SKM-1 (cell line): ENCODE results near the gene MOB3B.

Source experiments
- DNase-seq: peaks from one replicate; lab custom pipeline; 2025; ENCODE audit not compliant: unreplicated experiment; lab: John Stamatoyannopoulos, UW

Gene MOB3B

DNA sequence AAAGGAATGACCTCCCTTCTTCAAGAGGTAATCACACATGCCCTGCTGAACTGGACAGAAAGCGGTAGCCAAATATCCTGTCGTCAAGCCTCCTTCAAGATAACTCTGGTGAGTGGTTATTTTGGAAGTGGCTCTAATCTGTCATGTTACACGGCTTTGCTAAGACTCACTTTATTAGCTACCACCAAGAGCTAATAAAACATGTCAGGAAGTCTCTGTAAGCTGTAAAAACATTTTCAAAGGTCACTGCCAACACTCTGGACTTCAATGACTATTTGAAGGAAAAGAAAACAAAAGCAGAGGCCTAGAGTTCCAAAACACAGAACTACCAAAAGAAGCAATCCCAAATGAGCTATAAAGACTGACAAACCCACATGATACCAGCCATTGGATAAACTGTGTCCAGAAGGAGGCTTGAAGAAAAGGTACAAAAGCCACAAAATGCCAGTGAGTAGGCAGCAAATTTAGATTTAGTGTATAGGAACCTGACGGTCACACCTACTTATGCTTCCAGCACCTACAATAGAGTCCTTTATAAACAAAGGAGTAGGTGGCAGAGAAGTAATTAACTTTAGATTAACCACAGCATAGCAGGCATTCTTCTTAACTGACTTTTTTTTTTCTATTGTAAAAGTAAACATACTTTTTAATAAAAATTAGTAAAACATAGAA lies 135.3 kb downstream of the MOB3B start:
- no peak for DNase-seq

DNA sequence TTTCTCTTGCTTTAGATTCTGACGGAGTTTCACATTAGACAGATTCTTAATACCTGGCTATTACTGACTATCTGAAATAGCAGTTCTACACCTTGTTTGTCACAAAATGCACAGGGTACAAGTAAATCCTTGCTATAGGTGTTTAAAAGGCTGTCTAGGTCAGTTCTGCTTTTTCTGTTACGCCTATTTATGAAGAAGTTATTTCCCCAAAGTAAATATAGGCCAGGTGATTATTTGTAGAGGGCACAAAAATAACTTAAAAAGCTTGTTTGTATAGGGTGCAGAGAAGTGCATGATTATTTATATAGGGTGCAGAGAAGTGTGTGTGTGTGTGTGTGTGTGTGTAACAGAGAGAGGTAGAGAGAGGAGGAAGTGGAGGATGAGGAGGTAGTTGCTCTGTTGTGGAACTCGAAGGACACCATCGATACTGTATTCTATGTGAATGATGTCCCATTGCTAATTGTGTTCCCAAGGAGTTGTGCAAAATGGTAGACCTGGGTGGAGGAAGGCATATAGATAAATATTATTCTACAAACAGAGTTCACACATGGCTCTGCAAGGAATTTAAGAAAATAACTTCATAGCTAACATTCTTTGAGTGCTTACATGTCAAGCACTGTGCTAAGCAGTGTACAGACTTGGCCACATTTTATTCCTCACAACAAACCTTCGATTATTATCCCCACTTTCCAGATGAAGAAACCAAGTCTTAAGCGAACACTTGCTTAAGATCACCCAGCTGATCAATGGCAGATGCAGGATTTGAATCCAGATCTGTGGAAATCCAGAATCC lies 136.4 kb downstream of the MOB3B start:
- no peak for DNase-seq

DNA sequence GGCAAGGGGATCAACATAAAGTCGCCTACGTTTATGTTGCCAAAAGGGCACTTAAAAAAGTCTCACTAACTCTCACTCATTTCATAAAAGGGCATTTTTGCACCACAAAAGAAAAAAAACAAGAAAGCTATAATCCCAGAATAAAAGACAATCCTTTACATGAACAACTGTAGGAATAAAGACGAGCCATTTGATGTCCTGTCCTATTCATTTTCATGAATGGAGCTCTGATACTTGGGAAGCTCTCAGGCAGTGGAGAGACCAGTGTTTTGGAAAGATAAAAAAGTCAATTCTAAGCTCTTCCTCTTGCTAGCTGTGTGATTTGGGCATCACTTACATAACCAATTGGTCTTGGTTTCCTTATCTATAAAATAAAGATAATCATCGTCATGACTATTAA lies 137.2 kb downstream of the MOB3B start:
- DNase-seq = no peak

DNA sequence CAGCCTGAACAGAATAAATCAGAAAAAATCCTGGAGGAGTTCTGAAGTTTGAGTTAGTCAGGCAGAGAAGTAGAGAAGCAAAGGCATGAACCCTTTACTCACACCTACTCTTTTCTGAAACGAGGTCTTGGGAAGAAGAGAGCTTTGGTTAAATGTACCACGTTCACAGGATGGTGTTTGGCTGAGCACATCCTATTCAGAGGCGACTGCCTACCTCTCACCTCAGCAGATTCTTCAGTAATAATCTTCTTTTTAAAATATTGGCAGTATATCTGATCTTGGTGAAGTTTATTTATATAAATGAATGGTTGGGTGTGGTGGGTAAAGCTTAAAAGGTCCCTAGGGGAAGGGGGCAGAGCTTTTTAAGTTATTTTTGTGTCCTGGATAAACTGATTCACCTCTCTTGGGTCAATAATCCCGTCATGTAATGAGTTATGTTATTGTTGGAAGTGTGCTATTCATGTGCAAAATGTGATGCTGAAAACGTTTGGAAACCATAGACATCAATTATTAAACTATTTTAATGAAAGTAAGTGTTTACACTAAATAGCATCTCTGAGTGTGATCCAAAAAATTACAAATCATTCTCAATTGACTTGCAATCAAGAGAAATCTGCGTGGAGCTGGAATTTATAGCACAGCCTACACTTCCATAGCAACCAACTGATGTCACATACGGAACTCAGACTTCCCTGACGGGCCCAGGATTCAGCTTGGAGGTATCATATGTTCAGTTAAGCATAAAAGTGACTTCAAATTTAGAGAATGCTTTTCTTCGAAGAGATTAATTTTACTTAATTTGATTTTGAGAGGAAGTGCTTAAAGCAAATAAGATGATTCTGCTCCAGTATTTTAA lies 138.3 kb downstream of the MOB3B start:
- no peak for DNase-seq

DNA sequence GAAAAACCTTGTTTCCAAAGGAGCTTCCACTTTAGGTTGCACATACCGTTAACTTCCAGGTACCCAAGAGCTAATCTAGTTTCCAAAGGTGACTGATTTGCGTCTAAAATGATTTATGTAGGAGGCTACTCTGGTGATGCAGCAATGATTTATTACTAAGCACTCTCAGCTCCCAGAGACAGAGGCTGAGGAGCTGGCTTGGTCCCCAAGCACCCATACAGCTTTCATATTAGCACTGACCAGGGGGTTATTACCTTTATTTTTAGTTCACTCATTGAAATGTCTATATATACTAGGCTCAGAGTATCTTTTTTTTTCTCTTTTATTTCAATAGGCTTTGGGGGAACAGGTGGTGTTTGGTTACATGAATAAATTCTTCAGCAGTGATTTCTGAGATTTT lies 141.5 kb downstream of the MOB3B start:
- no peak for DNase-seq

DNA sequence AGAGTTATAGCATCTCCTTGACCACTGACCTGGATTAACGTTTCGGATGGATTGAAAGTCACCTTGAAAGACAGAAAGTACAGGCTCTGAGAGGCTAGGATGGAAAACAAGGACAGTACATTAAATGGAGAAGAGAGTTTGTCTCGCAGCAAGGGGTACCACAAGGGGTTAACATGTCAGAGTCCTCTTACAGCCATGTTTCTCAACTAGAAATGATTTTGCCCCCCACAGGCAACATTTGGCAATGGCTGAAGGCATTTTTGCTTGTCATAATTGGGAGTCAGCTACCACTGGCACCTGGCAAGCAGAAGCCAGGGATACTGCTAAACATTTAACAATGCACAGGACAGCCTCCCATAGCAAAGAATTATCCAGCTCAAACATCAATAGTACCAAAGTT lies 141.9 kb downstream of the MOB3B start:
- DNase-seq = no peak

DNA sequence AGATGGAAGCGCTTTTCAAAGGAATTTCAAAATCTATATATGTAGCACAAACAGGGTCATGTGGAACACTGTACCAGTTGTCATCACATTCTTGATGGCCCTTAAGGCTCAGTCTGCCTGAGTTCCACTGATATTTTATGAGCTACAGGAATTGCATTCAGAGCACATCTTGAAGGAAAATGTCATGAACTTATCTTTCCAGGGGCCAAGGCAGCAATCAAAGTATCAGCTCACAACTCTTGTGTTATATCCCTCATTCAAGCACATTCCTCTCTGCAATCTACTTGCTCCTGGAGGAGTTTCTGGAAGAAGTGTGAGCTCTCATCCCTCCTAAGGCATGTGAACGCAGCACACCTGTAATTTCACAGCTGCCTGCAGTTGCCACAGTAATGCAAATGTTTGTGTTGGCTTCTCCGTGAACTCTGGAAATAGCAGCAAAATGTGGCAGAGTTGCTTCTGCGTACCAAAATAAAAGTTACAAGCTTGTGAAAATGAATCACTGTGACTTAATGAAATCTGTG lies 143.0 kb downstream of the MOB3B start:
- no peak for DNase-seq

DNA sequence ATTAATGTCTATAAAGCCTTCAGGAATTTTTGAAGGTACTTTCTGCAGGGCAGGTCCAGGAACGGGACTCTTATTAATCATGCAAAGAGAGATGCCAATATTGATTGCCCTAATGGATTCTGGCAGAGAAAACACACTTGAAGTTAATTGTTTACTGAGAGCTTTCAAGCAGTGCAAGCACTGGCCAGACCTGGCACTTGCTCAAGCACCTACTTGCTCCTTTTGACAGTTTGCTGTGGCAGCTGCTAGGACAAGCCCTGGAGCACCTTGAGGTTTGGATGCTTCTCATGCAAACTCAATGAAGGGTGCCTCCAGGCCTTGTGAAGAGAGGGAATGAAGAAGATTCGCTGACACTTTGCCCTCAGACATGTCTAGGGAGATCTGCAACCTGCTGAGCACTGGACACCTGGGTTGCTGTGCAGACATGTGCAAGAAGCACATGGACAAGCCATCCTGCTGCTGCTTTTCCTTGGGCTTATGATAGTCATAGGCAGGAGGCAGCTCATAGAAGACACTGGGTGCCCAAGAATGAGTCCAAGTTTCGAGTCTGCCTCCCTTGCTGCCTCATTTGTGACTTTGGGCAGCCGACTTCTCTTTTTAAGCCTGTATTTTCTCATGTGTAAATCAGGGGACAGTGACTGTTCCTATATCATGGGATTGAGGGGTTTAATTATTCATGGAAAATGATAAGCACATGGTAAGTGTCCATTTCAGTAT lies 143.8 kb downstream of the MOB3B start:
- no peak for DNase-seq

DNA sequence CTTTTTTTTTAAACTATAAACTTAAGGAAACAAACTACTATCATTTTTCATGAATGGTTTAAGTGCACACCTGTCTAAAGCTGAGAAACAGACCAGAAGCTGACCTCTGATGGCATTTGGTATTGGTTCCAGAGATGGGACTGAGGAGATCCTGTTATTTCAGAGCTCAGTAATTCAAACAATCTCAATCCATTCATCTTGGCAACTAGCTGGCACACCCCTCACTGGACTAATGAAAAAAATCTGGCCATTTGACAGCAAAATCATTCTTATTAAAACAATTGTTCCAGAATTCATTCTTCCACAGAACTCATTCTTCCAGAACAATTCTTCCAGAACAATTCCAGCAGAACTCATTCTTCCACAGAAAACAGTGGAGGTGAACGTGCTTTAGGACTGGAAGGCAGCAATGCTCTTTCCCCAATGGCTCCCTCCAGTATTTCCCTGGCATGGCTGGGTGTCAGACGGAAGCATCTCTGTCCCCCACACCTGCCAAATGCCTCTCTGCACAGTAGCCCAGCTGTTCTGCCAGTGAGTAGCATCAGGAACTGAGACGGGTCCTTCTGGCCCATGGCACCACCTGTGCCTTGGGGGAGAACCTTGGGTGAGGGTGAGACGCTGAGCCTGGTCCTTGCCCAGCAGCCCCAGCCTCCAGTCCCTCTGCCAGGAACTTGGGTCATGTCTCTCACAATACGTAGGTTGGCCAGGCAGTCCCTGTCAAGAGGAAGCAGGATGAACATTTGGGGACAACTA lies 145.2 kb downstream of the MOB3B start:
- DNase-seq = no peak

DNA sequence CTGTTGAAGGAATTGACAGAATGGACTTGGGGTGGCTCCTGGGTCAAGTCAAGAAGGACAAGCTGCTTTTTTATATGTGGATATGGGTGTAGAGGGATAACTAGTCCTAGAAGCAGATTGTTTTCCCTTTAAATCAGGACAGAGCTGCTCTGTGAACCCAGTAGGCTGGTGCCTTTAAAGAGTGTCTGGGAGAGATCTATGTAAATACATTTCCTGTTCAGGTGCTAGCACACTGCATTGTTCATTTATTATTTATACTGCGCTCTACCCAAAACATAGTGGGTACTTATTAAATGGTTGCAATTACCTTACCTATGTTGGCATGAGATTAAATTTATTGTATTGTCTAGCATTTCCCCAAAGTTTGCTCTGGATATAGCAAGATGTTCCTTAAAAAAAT lies 146.1 kb downstream of the MOB3B start:
- DNase-seq = no peak

DNA sequence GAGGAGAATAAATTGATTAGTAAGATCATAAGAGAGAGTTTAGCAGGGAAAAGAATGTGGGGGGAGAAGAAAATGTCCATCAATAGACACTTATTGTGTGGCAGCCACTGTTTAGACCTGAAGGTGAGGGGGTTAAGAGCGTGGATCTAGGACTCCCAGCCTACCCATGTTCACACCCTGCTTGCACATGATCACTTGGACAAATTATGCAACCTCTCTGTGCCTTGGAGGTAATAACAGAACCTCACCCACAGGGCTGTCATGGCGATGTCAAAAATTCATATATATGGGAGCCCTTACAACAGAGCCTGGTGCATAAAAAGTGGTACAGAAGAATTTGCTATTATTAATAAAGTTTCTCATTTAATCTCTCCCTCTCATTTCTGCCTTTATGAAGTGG lies 146.6 kb downstream of the MOB3B start:
- DNase-seq = no peak

DNA sequence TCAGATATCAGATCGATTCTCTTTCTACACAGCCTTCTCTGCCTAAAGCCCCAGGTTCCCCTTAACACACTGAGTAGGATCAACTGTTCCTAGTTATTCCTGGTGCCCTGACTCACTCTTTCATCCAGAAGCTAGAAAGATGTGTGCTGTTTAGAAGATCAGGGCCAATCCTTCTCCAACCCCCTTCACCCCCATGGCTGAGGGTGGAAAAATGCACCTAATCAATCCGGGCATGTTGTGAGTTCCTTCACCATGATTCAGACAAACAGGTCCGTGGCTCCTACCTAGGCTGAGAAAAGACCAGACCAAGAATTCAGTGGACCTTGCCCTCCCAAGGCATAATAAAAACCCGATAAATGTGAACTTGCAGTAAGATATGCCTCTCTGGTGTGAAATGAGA lies 147.3 kb downstream of the MOB3B start:
- DNase-seq = no peak

DNA sequence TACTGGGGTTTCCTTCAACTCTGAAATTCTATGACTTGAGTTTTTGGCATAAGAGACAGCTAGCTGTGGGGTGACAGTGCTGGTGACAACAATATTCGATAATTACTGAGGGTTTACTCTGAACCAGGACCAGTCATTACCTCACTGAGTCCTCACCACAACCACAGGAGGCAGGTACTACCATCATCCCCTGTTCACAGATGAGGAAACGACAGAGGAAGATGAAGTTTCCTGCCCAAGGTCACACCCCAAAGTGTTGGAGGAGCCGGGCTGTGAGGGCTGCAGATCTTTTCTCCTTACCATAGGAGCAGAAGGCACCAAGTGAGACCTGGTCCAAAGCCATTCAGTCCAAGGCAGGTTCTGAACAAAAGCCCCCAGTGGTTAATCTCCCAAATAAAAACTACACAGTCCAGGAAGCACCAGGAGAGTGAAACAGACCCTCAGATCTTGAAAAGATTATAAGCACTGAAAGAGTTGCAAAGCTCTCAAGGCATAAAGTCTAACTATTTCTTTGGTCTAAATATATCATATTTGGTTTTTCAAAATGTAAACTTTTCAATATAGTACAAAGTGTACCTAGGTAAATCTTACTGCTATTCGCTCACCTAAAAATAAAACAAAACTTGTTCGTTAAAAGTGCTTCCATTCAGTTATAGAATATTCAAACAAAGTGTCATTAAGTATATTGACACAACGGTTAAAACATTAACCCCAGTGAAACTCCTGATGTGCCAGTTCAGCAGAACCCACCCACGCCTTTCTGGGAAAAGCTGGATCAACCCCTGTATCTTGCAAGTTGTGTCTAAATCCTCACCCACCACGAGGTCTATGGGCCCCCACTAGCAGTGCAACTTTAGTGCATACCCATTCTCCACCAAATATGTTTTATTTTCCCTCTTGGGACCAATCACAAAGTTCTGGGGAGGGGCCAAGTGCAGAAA lies 150.0 kb downstream of the MOB3B start:
- no peak for DNase-seq

DNA sequence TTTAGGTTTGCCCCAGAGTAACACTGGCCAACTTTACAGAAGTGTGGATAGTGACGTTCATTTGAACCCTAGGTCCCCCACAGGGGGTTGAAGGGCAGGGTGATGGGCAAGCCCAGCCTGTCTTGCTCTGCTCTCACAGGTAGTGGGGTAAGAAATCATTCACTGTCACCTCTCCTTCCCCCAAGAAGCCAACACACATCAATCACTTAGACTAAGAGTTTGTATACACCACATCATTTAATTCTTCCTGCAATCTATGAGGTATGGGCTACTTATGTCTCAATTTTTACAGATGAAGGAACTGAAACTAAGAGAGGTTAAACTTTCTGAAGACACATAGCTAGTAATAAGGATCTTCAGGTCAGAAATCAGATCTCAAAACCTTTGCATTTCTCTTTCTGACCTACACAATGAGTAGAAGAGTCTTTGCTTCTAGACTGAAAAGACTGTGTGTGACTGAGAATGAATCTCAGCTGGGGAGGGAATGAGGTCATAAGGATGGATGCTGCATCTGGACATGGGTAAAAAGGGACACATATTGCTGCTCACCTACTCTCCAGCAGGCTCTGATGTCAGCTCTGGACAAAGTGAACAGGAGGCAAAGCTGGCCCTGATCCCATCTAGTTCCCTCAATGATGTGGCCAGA lies 151.7 kb downstream of the MOB3B start:
- DNase-seq = no peak

DNA sequence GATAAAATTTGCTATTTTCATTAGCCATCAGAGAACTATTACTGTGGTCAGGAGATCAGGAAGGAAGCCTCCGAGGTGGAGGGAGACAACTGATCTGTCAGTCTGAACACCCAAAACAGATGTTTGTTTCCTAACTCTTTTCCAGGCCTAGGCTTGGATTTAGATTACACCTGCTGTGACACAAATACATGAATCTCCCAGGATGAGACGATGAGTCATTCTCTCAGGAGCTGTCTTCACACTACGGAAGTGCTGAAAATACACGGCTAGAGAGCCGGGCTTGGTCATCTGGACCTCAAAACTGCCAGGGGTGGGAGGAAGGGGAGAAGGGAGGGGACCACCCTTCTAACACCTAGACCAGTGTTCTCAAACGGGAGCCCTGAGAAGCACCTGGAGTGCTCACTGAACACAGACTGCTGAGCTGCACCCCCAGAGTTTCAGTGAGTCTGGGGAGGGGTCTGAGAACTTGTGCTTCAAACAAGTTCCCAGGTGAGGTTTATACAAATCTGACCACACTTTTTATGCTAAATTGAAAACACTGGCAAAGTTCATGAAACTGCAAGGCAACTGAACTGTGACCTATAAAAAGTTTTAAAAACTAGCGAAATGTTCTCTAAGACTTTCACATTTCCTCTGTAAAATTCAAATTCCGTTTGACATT lies 152.3 kb downstream of the MOB3B start:
- DNase-seq = no peak

DNA sequence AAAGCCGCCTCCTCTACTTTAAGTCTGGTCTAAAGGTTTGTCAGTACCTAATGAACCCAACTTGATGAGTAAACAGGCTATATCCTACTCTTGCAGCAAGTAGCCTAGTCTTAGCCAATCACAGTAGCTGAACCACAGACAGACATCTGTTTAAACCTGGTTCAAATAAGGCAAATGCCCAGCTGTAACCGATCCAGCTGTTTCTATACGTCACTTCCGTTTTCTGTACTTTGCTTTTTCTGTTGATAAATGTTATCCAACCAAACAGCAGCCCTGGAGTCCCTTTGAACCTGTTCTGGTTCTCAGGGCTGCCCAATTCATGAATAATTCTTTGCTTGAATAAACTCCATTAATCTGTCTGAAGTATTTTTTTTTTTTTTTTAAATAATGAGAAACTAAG lies 155.8 kb downstream of the MOB3B start:
- no peak for DNase-seq

DNA sequence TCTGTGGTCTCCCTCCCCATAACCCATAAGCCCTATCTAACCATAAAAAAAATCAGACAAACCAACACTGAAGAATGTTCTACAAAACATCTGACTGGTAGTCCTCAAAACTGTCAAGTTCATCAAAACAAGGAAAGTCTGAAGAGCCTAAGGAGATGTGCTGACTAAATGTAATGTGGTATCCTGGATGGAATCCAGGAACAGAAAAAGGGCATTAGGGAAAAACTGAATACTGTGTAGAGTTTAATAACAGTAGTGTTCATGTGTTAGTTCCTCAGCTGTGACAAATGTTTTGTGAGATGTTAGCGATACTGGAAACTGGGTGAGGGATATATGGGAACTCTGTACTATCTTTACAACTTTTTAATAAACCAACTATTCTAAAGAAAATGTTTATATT lies 157.0 kb downstream of the MOB3B start:
- no peak for DNase-seq

DNA sequence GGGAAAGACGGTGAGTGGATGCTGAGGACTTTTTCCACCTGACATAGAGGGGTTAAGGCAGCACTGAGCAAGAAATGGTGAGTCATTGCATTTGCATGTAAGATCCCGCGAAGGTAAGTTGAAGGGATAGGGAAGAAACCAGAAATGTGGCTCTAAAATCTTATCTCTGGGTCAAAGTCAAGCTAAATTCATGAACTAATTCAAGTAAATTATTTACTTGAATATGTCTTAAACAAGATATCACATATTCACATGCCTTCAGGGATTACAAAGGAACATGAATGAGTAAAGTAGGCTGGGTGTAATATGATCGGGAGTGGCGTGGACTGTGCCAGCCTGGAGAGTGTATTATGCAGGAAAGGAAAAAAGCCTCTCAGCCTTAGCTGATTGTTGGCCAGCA lies 158.2 kb downstream of the MOB3B start:
- DNase-seq = no peak
